PC-9 (cell line): ENCODE measurements around the gene MED9. TPM values are rescaled to one million over a fixed set of nuclear protein-coding genes. Genes with fewer than 3 reads are reported as not detected.

Source experiments
- BruUV-seq: library from RNA; stranded (reverse); fragments of 400-500 nt; replicated peaks from 2 replicates; lab custom pipeline; 2021; lab: Mats Ljungman, UMichigan
- CTCF ChIA-PET: fragments of 300-600 bp; sonication (Branson Sonifier 250); formaldehyde crosslinking; loops from one replicate; lab custom pipeline; 2022; ENCODE audit warnings: antibody characterized with exemption; lab: Charles Lee
- POLR2A ChIA-PET: fragments of 300-600 bp; sonication (Branson Sonifier 250); formaldehyde crosslinking; loops from one replicate; lab custom pipeline; 2022; ENCODE audit warnings: antibody characterized with exemption; ENCODE audit not compliant: unreplicated experiment; lab: Charles Lee
- DNase-seq, 2 experiments: peaks; one replicate each; pipeline versions ENCODE4 v3.0.0 to v3.0.0-alpha.2; 2015 to 2022; ENCODE audit warnings: mixed read lengths in 1 of 2
- H2AFZ ChIP-seq: fragments of 200-600 bp; sonication (generic); 2 replicates; pipeline ENCODE4 v1.8.1; 2017; ENCODE audit warnings: antibody characterized with exemption
- H3F3A ChIP-seq: fragments of 200-600 bp; sonication (generic); 2 replicates; pipeline ENCODE4 v1.8.1; 2017; ENCODE audit warnings: antibody characterized with exemption, mild to moderate bottlenecking, low read depth; ENCODE audit not compliant: insufficient read depth
- H3K27ac ChIP-seq: fragments of 200-600 bp; sonication (generic); 2 replicates; pipeline ENCODE4 v1.6.1; 2016; ENCODE audit warnings: mixed run types
- H3K27me3 ChIP-seq: fragments of 200-600 bp; sonication (generic); 2 replicates; pipeline ENCODE4 v1.6.1; 2016; ENCODE audit warnings: low read depth, mixed run types; ENCODE audit not compliant: insufficient read depth
- H3K36me3 ChIP-seq: fragments of 200-600 bp; sonication (generic); 2 replicates; pipeline ENCODE4 v1.6.1; 2016; ENCODE audit warnings: low read depth, mixed run types
- H3K4me1 ChIP-seq: fragments of 200-600 bp; sonication (generic); replicated peaks from 2 replicates; pipeline ENCODE4 v1.6.1; 2016; ENCODE audit warnings: mixed run types; ENCODE audit not compliant: insufficient read depth
- H3K4me2 ChIP-seq: fragments of 200-600 bp; sonication (generic); 2 replicates; pipeline ENCODE4 v1.6.1; 2017; ENCODE audit warnings: mixed run types
- H3K4me3 ChIP-seq: fragments of 200-600 bp; sonication (generic); 2 replicates; pipeline ENCODE4 v1.6.1; 2016; ENCODE audit warnings: mixed run types
- H3K79me2 ChIP-seq: fragments of 200-600 bp; sonication (generic); 2 replicates; pipeline ENCODE4 v1.6.1; 2017; ENCODE audit warnings: low read depth, mixed run types
- H3K9me2 ChIP-seq: fragments of 200-600 bp; sonication (generic); 2 replicates; pipeline ENCODE4 v1.8.1; 2017; ENCODE audit warnings: mild to moderate bottlenecking; ENCODE audit not compliant: insufficient read depth
- H3K9me3 ChIP-seq: fragments of 200-600 bp; sonication (generic); 2 replicates; pipeline ENCODE4 v1.8.1; 2016; ENCODE audit warnings: low read depth; ENCODE audit not compliant: insufficient read depth
- H4K20me1 ChIP-seq: fragments of 200-600 bp; sonication (generic); 2 replicates; pipeline ENCODE4 v1.8.1; 2017; ENCODE audit not compliant: insufficient read depth
- EZH2 ChIP-seq: fragments of 200-600 bp; sonication (generic); IDR thresholded peaks from 2 replicates; pipeline ENCODE4 v1.8.0; 2017; ENCODE audit warnings: antibody characterized with exemption, low read depth
- intact Hi-C: fragments of 100-400 bp; cut with micrococcal nuclease; formaldehyde crosslinking; loops from one replicate; pipeline ENCODE4 v1.10.0; 2022; ENCODE audit not compliant: unreplicated experiment
- total RNA-seq: library from RNA; stranded (reverse); gene quantifications from 2 replicates; pipeline ENCODE4 v1.2.3, GENCODE V29; 2021
- TF ChIP-seq, protein P1 (sequence below): fragments of 200-600 bp; sonication (generic); conservative IDR thresholded peaks from 2 replicates; pipeline ENCODE4 v1.6.1; 2017; ENCODE audit warnings: mixed run types, antibody characterized with exemption, mild to moderate bottlenecking, moderate library complexity

Gene MED9
- total RNA-seq, 1 experiment from 2014 or later, result 15.8 TPM

DNA sequence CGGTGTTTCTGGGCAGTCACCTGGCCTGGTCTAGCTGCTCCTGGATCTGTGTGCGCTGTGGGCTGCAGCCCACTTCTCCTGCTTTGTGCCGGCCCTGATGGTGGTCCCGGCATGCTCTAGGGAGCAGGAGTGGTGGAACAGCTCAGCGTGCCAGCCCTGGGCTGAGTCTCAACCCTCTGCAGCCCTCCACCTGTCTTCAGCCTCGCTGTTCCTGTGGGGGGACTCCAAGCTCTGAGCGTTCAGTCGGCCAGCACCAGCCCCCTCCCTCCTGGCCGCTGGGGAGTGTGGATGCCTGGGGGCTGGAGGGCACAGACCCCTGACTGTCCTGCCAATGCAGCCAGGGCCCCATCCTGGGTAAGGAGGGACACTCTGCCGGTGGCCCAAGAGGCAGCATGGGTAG lies 43.1 kb downstream of the MED9 start:
- Histone ChIP-seq H3K79me2 (no peaks in the 10 kb centered on the region), H3F3A (no peaks in the 10 kb centered on the region), H2AFZ (no peak overlapping the region), H3K9me2 (no peaks in the 10 kb centered on the region), H3K4me2 (no peak overlapping the region), H3K36me3 (no peaks in the 10 kb centered on the region), H3K27me3 (no peaks in the 10 kb centered on the region), H3K27ac (no peak overlapping the region), H3K4me3 (no peak overlapping the region), H3K4me1 (no peaks in the 10 kb centered on the region), H3K9me3 (no peaks in the 10 kb centered on the region), H4K20me1 (peaks cover 84% of the 10 kb centered on the region)
- BruUV-seq, result no TSS peak
- no peak for DNase-seq
- intact Hi-C loops, result no loop called here
- TF ChIP-seq EZH2, result no peak
- TF ChIP-seq, protein P1, sequence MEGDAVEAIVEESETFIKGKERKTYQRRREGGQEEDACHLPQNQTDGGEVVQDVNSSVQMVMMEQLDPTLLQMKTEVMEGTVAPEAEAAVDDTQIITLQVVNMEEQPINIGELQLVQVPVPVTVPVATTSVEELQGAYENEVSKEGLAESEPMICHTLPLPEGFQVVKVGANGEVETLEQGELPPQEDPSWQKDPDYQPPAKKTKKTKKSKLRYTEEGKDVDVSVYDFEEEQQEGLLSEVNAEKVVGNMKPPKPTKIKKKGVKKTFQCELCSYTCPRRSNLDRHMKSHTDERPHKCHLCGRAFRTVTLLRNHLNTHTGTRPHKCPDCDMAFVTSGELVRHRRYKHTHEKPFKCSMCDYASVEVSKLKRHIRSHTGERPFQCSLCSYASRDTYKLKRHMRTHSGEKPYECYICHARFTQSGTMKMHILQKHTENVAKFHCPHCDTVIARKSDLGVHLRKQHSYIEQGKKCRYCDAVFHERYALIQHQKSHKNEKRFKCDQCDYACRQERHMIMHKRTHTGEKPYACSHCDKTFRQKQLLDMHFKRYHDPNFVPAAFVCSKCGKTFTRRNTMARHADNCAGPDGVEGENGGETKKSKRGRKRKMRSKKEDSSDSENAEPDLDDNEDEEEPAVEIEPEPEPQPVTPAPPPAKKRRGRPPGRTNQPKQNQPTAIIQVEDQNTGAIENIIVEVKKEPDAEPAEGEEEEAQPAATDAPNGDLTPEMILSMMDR, result no peak
- CTCF ChIA-PET, result no interaction called here
- POLR2A ChIA-PET, result no interaction called here

DNA sequence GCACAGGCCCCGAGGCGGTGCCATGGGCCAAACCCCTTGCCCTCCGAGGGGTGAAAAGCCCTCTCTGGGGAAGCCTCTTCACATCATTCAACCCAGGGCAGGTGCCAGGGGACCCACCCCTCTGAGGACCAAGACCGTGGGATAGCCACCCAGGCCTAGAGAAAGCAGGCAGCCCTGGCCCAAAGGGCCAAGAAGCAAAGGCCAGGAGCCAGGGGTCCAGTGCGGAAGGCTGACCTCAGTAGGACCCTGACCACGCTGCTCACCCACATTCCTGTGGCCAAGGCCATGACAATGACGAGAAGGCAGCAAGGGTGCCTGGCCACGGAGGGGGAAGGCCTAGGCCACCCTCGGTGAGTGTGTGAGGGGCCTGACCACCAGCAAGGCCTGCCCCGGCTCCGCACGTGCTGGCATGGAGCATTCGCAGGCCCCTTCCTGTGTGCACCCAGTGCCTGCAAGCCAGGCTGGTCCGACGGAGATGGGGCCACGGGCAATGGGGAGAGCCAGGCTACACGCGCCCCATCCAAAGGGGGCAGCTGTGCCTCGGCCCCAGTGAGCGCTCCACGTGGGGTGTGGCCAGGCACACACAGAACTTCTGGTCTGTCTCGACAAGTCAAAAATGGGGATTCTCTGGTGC lies 43.9 kb downstream of the MED9 start:
- Histone ChIP-seq H3K27me3 (no peaks in the 10 kb centered on the region), H3K27ac (no peak overlapping the region), H3K4me2 (no peak overlapping the region), H3K4me3 (no peak overlapping the region), H3F3A (no peaks in the 10 kb centered on the region), H3K4me1 (no peaks in the 10 kb centered on the region), H2AFZ (no peak overlapping the region), H4K20me1 (peaks cover 83% of the 10 kb centered on the region), H3K79me2 (no peaks in the 10 kb centered on the region), H3K36me3 (no peaks in the 10 kb centered on the region), H3K9me2 (no peaks in the 10 kb centered on the region), H3K9me3 (no peaks in the 10 kb centered on the region)
- TF ChIP-seq, protein P1, result no peak
- TF ChIP-seq EZH2, result no peak
- BruUV-seq, result no TSS peak
- CTCF ChIA-PET, result no interaction called here
- DNase-seq, result no peak
- intact Hi-C loops, result no loop called here
- POLR2A ChIA-PET, result no interaction called here

DNA sequence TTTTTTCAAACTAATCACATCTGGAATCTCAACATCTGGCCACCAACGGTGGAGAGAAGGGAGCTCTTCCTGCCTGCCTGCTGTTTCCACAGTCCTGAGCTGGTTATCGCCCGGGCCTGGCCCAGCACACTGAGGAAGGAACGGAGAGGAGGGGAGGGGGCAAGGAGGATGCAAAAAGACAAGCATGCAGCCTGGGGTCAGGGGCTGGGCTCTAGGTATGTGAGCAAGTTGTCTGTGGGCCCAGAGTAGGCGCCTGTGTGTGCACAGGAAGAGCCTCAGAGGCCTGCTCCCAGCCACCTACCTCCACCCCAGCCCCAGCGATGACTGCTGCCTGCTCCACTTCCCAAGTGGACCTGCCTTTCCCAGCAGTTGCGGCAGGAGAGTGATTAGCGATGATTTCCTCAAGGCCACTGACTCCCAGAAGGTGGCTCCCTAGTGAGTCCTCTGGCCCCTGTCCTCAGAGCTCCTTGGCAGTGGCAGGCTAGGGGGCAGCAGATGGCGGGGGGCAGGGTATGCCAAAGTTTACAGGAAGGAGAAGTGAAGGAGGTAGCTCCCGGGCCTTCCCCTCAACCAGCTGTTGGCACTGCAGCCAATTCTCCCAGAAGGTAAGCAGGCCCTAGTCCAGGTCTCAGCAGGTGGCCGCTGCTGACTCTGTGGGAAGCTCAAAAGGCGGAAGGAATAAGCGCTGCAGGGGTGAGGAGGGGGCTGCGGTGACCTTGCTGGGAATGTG lies 46.4 kb downstream of the MED9 start:
- no peak for DNase-seq
- BruUV-seq, result no TSS peak
- H3K9me3 ChIP-seq, result no peaks in the 10 kb centered on the region
- H3K4me3 ChIP-seq, result no peak overlapping the region
- no peak overlapping the region for H3K4me2 ChIP-seq
- H3K9me2 ChIP-seq, result no peaks in the 10 kb centered on the region
- H3F3A ChIP-seq, result no peaks in the 10 kb centered on the region
- H3K36me3 ChIP-seq, result no peaks in the 10 kb centered on the region
- no peak overlapping the region for H2AFZ ChIP-seq
- no peak overlapping the region for H3K27ac ChIP-seq
- no peaks in the 10 kb centered on the region for H3K27me3 ChIP-seq
- ChIA-PET CTCF (no interaction called here), POLR2A (no interaction called here)
- H3K79me2 ChIP-seq, result no peaks in the 10 kb centered on the region
- TF ChIP-seq, protein P1, result no peak
- TF ChIP-seq EZH2, result no peak
- intact Hi-C loops, result no loop called here
- H3K4me1 ChIP-seq, result no peaks in the 10 kb centered on the region
- H4K20me1 ChIP-seq, result peaks cover 81% of the 10 kb centered on the region
